Fibroblast of mammary gland (primary cell): ENCODE measurements around the gene PRKD3.
A peak's percentile ranks its signal among the peaks of the same experiment; 100 is the strongest.

Experiments used
- DNase-seq: peaks from one replicate; pipeline ENCODE4 v3.0.0-alpha.2; 2010; ENCODE audit warnings: low read depth
- H3K4me3 ChIP-seq: 2 replicates; pipeline ENCODE4 v1.5.1; 2011; ENCODE audit warnings: low read depth, mild to moderate bottlenecking, low read length, moderate library complexity; ENCODE audit not compliant: control insufficient read depth
- CTCF ChIP-seq: conservative IDR thresholded peaks from 2 replicates; pipeline ENCODE4 v1.5.1; 2011; ENCODE audit warnings: low read depth, low read length, inconsistent platforms; ENCODE audit not compliant: control insufficient read depth, insufficient read depth

PRKD3 gene

GRCh38 chr2:37291680-37292079 lies 33.0 kb downstream of the PRKD3 start:
- no peak overlapping the region for H3K4me3 ChIP-seq
- no peak for DNase-seq
- no peak for TF ChIP-seq CTCF

- DNase-seq, result no peak
- TF ChIP-seq CTCF, result no peak
- H3K4me3 ChIP-seq, result no peak overlapping the region
These were observed 36.7 kb downstream of the PRKD3 start for GRCh38 chr2:37287966-37288365.

GRCh38 chr2:37284381-37284780 lies 40.3 kb downstream of the PRKD3 start:
- no peak for TF ChIP-seq CTCF
- H3K4me3 ChIP-seq, result no peak overlapping the region
- peak; percentile 52 for DNase-seq

- no peak overlapping the region for H3K4me3 ChIP-seq
- DNase-seq, result peak; percentile 94
- TF ChIP-seq CTCF, result no peak
These were observed 41.4 kb downstream of the PRKD3 start for GRCh38 chr2:37283207-37283606.

- TF ChIP-seq CTCF, result no peak
- no peak overlapping the region for H3K4me3 ChIP-seq
- DNase-seq, result no peak
These were observed 41.9 kb downstream of the PRKD3 start for GRCh38 chr2:37282746-37283145.

- no peak overlapping the region for H3K4me3 ChIP-seq
- TF ChIP-seq CTCF, result peak; percentile 8
- DNase-seq, result no peak
These were observed 42.7 kb downstream of the PRKD3 start for GRCh38 chr2:37281916-37282315.

- no peak for DNase-seq
- TF ChIP-seq CTCF, result no peak
- H3K4me3 ChIP-seq, result no peak overlapping the region
These were observed 48.3 kb downstream of the PRKD3 start for GRCh38 chr2:37276291-37276690.
